ENCODE measurements around the gene TPX2. TPM values are rescaled to one million over a fixed set of nuclear protein-coding genes. Genes with fewer than 3 reads are reported as not detected.

TPX2 gene
- total RNA-seq, 4 donors from 2014 or later, result 3.2 to 15.7 (median 7.8) TPM

- intact Hi-C loops (cut with DNase I; ENCODE audit: low total_unique reads), result no loop called here
- no peak overlapping the region for H3K4me3 ChIP-seq
- H3K27me3 ChIP-seq, result no peaks in the 10 kb centered on the region
- H3K9me3 ChIP-seq, result no peaks in the 10 kb centered on the region
- no peaks in the 10 kb centered on the region for H3K36me3 ChIP-seq
- DNase-seq, result no peak
- no peak overlapping the region for H3K27ac ChIP-seq
- in situ Hi-C loops (cut with MboI; ENCODE audit: low pct_ligation_motif_present in 1 of 4, low pct_unique_long_range_greater_than_20kb in 1 of 4, low sequenced_read_pairs in 3 of 4), result no loop called here
- H3K4me1 ChIP-seq, result peaks cover 0 to 8% (median 7%) of the 10 kb centered on the region in 4 donors
- no peak for TF ChIP-seq EP300 (IDR thresholded peaks at IDR 0.05; ENCODE audit: low read depth)
- TF ChIP-seq POLR2A (IDR thresholded peaks at IDR 0.05), result no peak
- no peak for TF ChIP-seq POLR2AphosphoS5 (IDR thresholded peaks at IDR 0.05)
- 91 to 100% methylated on average over 1 to 5 of the region's 5 CpGs for WGBS, 2 donors (ENCODE audit: low coverage in 1 of 2)
Observed at GRCh38 chr20:31816221-31816620, 77.1 kb downstream of the TPX2 start.

GRCh38 chr20:31817461-31817860 is 78.4 kb downstream of the TPX2 start:
- no peak overlapping the region for H3K27ac ChIP-seq
- WGBS, 2 donors (ENCODE audit: low coverage in 1 of 2), result 93 to 100% methylated on average over 1 to 5 of the region's 5 CpGs
- TF ChIP-seq CTCF (IDR thresholded peaks at IDR 0.05), result no peak
- TF ChIP-seq POLR2A (IDR thresholded peaks at IDR 0.05), result no peak
- no peak for TF ChIP-seq EP300 (IDR thresholded peaks at IDR 0.05; ENCODE audit: low read depth)
- TF ChIP-seq POLR2AphosphoS5 (IDR thresholded peaks at IDR 0.05), result no peak
- intact Hi-C loops (cut with DNase I; ENCODE audit: low total_unique reads), result no loop called here
- H3K36me3 ChIP-seq, result no peaks in the 10 kb centered on the region
- H3K4me1 ChIP-seq, result peaks cover 0 to 11% (median 8%) of the 10 kb centered on the region in 4 donors
- no peaks in the 10 kb centered on the region for H3K9me3 ChIP-seq
- no peak for DNase-seq
- in situ Hi-C loops (cut with MboI; ENCODE audit: low pct_ligation_motif_present in 1 of 4, low pct_unique_long_range_greater_than_20kb in 1 of 4, low sequenced_read_pairs in 3 of 4), result no loop called here
- H3K4me3 ChIP-seq, result no peak overlapping the region
- H3K27me3 ChIP-seq, result no peaks in the 10 kb centered on the region

- in situ Hi-C loops (cut with MboI; ENCODE audit: low pct_ligation_motif_present in 1 of 4, low pct_unique_long_range_greater_than_20kb in 1 of 4, low sequenced_read_pairs in 3 of 4) (no loop called here), intact Hi-C loops (cut with DNase I; ENCODE audit: low total_unique reads) (loop anchor here (1.0 kb wide), 1 partner anchor 29 kb away; no protein-coding TSS in a partner anchor)
- Histone ChIP-seq H3K9me3 (no peaks in the 10 kb centered on the region), H3K36me3 (no peaks in the 10 kb centered on the region), H3K27me3 (no peaks in the 10 kb centered on the region), H3K4me1 (peaks cover 0 to 17% (median 11%) of the 10 kb centered on the region in 4 donors), H3K27ac (no peak overlapping the region), H3K4me3 (no peak overlapping the region)
- TF ChIP-seq POLR2A (IDR thresholded peaks at IDR 0.05) (no peak), EP300 (IDR thresholded peaks at IDR 0.05; ENCODE audit: low read depth) (no peak), CTCF (IDR thresholded peaks at IDR 0.05) (no peak), POLR2AphosphoS5 (IDR thresholded peaks at IDR 0.05) (no peak)
- WGBS, 2 donors (ENCODE audit: low coverage in 1 of 2), result 95% methylated on average over 8 of the region's 8 CpGs; no CpG with 5 or more reads in 1 of the 2 donors
- DNase-seq, result no peak
Observed at GRCh38 chr20:31818376-31818908, 79.4 kb downstream of the TPX2 start.

- Histone ChIP-seq H3K27me3 (no peaks in the 10 kb centered on the region), H3K36me3 (no peaks in the 10 kb centered on the region), H3K4me3 (no peak within 1 kb of the TSS), H3K9me3 (no peaks in the 10 kb centered on the region), H3K4me1 (peaks cover 0 to 17% (median 11%) of the 10 kb centered on the region in 4 donors), H3K27ac (no peak within 1 kb of the TSS)
- intact Hi-C loops (cut with DNase I; ENCODE audit: low total_unique reads), result no loop called here
- DNase-seq, result no peak
- WGBS, 2 donors (ENCODE audit: low coverage in 1 of 2), result 60 to 63% methylated on average over 6 to 16 of the region's 16 CpGs
- in situ Hi-C loops (cut with MboI; ENCODE audit: low pct_ligation_motif_present in 1 of 4, low pct_unique_long_range_greater_than_20kb in 1 of 4, low sequenced_read_pairs in 3 of 4), result no loop called here
- no peak for TF ChIP-seq POLR2A (IDR thresholded peaks at IDR 0.05)
- no peak for TF ChIP-seq EP300 (IDR thresholded peaks at IDR 0.05; ENCODE audit: low read depth)
- TF ChIP-seq POLR2AphosphoS5 (IDR thresholded peaks at IDR 0.05), result no peak
- no peak for TF ChIP-seq CTCF (IDR thresholded peaks at IDR 0.05)
Observed at GRCh38 chr20:31819083-31819784, 80.1 kb downstream of the TPX2 start, which contains the start of gene MYLK2. Gene MYLK2, plus strand, starts transcription at chr20:31819356. Its CDS starts 225 bp downstream, at chr20:31819581.
